ENCODE data around the gene KIAA0753. TPM values are rescaled to one million over a fixed set of nuclear protein-coding genes. Genes with fewer than 3 reads are reported as not detected.
"Not testable (repeated sequence)": the region's sequence is repeated elsewhere in the genome, so short reads cannot be mapped to it uniquely, and the experiment has no call there.

Gene KIAA0753
- total RNA-seq, 1 experiment from 2014 or later = 16.7 TPM

DNA sequence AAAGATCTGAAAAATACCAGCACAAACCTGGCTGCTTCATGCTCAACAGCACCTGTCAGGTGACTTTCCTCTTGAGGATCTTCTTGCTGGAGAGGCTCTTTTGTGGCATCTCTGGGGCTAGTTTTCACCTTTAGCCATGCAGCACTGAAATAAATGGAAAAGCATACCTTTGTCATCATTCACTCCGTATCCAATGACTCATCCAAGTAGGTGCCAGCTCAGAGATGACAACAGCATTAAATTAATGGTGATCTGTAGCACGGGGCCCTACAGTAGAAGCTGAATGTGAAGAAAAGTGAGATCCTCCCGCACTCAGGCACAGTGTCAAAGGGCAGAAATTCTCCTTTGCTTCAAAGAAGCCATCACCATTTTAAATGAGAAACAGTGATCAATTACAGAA lies 32.2 kb downstream of the KIAA0753 start:
- in situ Hi-C loops (cut with HindIII; ENCODE audit: low sequenced_read_pairs) = no loop called here
- no peak for DNase-seq (ENCODE audit: low spot score)

DNA sequence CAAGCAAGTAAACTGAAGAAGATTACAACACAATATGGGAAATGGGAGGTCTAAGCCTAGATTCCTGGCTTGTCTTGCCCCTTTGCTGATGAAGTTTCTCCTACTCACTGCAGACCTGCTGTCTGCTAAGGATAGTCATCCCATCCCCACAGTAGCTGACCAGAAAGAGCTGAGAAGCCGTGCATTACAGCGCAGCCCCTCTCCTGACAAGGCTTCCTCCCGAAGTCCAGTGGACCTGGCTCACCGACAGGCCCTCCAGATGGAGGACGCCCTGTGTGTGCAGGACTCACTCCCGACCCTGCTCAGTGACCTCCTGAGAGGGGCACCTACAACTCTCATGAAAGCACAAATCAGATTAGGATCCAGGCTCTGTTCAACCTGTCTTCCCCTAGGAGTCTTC lies 35.4 kb downstream of the KIAA0753 start:
- in situ Hi-C loops (cut with HindIII; ENCODE audit: low sequenced_read_pairs) = no loop called here

GRCh38 chr17:6603744-6604325 lies 36.7 kb downstream of the KIAA0753 start:
- in situ Hi-C loops (cut with HindIII; ENCODE audit: low sequenced_read_pairs) = no loop called here
- DNase-seq (ENCODE audit: low spot score) = peak; percentile 7

More for the DNA sequence above, 35.4 kb downstream of the KIAA0753 start:
- DNase-seq (ENCODE audit: low spot score) = no peak

DNA sequence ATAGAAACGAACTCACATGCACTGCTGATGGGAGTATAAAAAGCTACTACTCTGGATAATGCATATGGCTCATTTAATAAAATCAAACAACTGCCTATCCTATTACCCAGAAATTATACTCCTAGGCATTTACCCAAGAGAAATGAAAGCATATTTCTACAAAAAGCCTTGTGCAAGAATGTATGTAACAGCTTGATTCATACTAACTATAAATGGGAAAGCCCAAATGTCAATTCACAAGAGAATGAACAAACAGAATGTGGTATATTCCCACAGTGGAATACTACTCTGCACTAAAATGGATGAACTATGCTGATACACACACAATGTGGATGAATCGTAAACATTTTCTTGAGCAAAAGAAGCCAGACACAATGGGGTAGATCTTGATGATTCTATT lies 38.4 kb downstream of the KIAA0753 start:
- DNase-seq (ENCODE audit: low spot score) = no peak
- in situ Hi-C loops (cut with HindIII; ENCODE audit: low sequenced_read_pairs) = no loop called here

- DNase-seq (ENCODE audit: low spot score) = peak; percentile 5
- in situ Hi-C loops (cut with HindIII; ENCODE audit: low sequenced_read_pairs) = no loop called here
Measured at GRCh38 chr17:6599364-6599763, 41.1 kb downstream of the KIAA0753 start.

- no peak for DNase-seq (ENCODE audit: low spot score)
- in situ Hi-C loops (cut with HindIII; ENCODE audit: low sequenced_read_pairs) = no loop called here
Measured at GRCh38 chr17:6597727-6598126, 42.8 kb downstream of the KIAA0753 start.

DNA sequence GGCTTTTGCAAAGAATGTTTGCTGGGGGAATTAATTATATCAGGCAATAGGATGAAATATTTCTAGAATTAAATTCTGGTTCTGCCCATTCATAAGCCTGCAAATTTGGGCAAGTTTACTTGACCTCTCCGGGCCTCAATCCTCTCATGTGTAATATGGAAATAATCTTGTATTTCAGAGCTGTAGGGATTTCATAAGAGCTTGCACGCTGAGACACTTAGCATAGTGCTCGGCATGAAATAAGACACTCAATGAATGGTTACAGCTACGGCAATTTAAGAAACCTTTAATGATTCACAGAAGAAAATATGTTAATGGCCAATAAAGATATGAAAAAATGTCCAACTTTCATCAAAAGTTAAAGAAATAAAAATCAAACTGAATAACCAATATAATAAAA lies 43.6 kb downstream of the KIAA0753 start:
- in situ Hi-C loops (cut with HindIII; ENCODE audit: low sequenced_read_pairs) = no loop called here
- no peak for DNase-seq (ENCODE audit: low spot score)

DNA sequence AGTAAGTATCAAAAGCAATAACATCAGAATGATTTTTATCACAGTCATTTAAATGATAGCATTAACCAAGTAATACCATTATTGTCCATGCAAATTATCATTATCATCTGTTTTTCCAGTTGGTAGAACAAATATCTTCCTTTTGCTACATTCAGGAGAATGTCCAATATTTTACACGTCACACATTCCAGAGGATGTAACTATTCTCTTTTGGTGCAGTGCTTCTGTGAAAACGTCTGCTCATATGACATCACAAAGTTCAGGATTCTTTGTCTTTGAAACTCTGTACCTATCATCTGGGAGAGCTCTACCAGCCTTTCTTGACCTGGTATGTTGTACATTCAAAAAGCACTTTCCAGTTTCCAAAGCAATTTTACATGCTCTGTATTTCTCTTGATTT lies 44.0 kb downstream of the KIAA0753 start:
- DNase-seq (ENCODE audit: low spot score) = no peak
- in situ Hi-C loops (cut with HindIII; ENCODE audit: low sequenced_read_pairs) = no loop called here

DNA sequence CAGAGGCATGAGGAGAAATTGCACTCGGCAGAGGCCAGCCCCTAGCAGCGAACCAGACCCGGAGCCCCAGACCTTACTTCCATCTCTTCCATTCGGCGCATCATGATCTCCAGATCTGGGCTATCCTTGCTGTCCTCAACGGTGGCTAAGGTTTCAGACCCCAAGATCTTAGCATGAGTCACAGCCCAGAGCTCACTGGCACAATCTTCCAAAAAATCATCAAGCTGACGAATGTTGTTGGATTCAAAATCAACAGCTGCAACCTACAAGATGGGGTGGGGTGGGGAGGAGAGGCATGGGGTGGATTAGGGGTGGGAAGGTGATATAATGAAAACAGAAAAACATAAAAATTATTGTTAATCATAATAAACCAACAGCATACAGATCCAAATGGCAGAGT lies 44.4 kb downstream of the KIAA0753 start:
- no peak for DNase-seq (ENCODE audit: low spot score)
- in situ Hi-C loops (cut with HindIII; ENCODE audit: low sequenced_read_pairs) = no loop called here

- DNase-seq (ENCODE audit: low spot score); in situ Hi-C loops (cut with HindIII; ENCODE audit: low sequenced_read_pairs): not testable (repeated sequence)
Measured at GRCh38 chr17:6593371-6593770, 47.1 kb downstream of the KIAA0753 start.

- DNase-seq (ENCODE audit: low spot score) = no peak
- in situ Hi-C loops (cut with HindIII; ENCODE audit: low sequenced_read_pairs) = no loop called here
Measured at GRCh38 chr17:6592173-6592572, 48.3 kb downstream of the KIAA0753 start.

DNA sequence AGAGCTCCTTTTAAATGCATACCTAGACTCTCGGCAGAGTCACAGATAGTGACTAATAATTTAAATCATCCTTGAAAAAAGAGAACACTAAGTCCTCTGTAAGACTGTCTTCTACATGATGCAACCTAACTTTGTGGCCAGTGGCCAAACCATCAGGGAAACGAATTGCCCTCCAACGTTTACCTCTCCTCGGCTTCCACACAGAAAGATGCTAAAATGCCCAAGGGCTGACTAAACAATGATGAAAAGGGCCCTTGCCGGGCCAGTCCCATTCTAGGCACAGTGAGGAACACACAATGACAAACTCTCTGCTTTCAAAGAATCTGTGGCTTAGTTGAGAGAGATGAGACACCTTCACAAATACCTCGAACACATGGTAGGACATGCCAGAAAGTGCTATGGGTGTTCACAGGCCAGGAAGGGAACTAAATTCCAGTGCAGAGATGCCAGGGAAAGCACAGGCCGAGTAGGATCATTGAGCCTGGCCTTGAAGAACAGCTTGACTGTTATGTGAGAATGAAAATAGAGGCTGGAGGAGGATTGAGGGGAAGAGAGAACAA lies 48.8 kb downstream of the KIAA0753 start:
- no peak for DNase-seq (ENCODE audit: low spot score)
- in situ Hi-C loops (cut with HindIII; ENCODE audit: low sequenced_read_pairs) = no loop called here

GRCh38 chr17:6589266-6589946 lies 51.1 kb downstream of the KIAA0753 start:
- in situ Hi-C loops (cut with HindIII; ENCODE audit: low sequenced_read_pairs) = no loop called here
- no peak for DNase-seq (ENCODE audit: low spot score)

- in situ Hi-C loops (cut with HindIII; ENCODE audit: low sequenced_read_pairs) = no loop called here
- DNase-seq (ENCODE audit: low spot score) = no peak
Measured at GRCh38 chr17:6588165-6588564, 52.3 kb downstream of the KIAA0753 start.

GRCh38 chr17:6587310-6587709 lies 53.2 kb downstream of the KIAA0753 start:
- in situ Hi-C loops (cut with HindIII; ENCODE audit: low sequenced_read_pairs) = no loop called here

GRCh38 chr17:6583411-6583810 lies 57.1 kb downstream of the KIAA0753 start:
- in situ Hi-C loops (cut with HindIII; ENCODE audit: low sequenced_read_pairs) = no loop called here
- no peak for DNase-seq (ENCODE audit: low spot score)

More at GRCh38 chr17:6587310-6587709, 53.2 kb downstream of the KIAA0753 start:
- DNase-seq (ENCODE audit: low spot score) = no peak

- no peak for DNase-seq (ENCODE audit: low spot score)
Measured at GRCh38 chr17:6580625-6581024, 59.9 kb downstream of the KIAA0753 start.

GRCh38 chr17:6578491-6578890 lies 62.0 kb downstream of the KIAA0753 start:
- in situ Hi-C loops (cut with HindIII; ENCODE audit: low sequenced_read_pairs) = no loop called here
- DNase-seq (ENCODE audit: low spot score) = no peak

More at GRCh38 chr17:6580625-6581024, 59.9 kb downstream of the KIAA0753 start:
- in situ Hi-C loops (cut with HindIII; ENCODE audit: low sequenced_read_pairs) = no loop called here

- no peak for DNase-seq (ENCODE audit: low spot score)
- in situ Hi-C loops (cut with HindIII; ENCODE audit: low sequenced_read_pairs) = no loop called here
Measured at GRCh38 chr17:6577686-6578263, 62.7 kb downstream of the KIAA0753 start.

- DNase-seq (ENCODE audit: low spot score) = no peak
- in situ Hi-C loops (cut with HindIII; ENCODE audit: low sequenced_read_pairs) = no loop called here
Measured at GRCh38 chr17:6576038-6576785, 64.3 kb downstream of the KIAA0753 start.

Measured in G401 (cell line).